GM19023 (cell line): ENCODE data around the gene PHGDH.
A peak's percentile ranks its signal among the peaks of the same experiment; 100 is the strongest.

ENCODE experiments used
- ATAC-seq: cut with Tn5 transposase; IDR thresholded peaks from one replicate; pipeline ENCODE4 v1.9.1; 2021; ENCODE audit warnings: mild to moderate bottlenecking, moderate library complexity; ENCODE audit not compliant: unreplicated experiment

Gene PHGDH

DNA sequence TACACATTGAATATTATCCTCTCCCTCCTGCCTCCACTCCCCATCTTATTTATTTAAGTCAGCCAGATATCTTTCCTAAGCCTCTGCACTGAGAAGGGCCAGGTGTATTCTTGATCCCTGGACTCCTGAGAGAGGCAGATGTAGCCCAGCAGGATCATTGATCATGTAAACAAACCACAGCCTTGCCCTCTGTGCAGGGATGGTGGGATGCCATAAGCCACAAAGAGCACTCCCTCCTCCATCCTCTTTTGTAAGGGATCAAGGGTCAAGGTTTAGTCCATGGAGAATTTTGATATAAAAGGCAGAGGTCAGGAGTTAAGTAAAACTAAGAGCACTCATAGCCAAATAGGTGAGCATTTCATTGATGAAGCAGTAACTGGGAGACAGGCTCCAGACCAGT is 17.3 kb downstream of the PHGDH start:
- no peak for ATAC-seq

DNA sequence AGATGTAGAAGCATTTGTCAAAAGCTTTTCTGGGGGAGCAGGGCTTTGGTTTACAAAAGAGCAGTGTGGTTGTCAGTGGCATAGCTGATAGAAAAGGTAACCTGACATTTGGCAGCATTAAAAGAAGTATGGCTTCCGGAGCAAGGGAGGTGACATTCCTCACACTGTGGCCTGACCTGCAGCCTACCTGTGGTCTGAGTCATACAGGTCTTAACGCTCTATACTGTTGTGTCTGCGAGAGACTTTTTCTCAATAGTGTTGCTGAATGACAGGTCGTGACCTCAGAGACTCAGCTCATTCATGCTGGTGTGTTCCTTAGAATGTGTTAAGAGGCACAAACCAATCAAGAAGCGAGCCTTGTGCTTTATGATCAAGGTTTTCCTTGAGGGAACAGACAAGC is 19.3 kb downstream of the PHGDH start:
- no peak for ATAC-seq

DNA sequence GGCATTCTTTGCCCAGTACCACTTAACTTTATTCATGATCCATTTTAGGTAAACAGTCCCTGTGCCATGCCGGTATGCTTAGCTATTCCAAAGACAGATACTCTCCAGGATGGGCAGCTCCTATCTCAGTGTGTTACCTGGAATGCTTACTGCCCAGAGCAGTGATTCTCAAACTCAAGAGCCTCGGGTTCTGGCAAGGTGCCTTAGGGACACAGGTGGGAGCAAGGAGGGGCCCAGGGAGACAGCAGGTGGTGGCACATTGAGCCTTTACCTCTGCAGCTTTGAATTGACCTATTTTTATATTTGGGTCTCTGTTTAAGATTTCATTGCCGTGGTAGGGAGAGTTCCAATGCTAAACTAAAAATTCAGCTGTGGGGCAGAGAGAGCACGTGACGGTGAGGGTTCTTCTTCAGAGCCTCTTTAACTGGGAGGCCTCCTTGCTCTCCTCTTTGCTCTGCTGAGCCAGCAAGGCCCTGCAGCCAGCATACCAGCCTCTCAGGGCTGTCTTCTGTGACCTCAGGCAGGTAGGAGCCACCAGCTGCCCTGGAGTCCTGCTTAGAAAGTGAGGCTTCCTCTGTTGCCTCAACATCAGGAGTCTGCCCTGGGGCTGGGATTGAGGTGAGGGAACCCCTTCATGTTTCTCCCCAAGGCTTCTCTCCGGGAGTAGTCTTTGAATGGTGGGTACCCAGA is 20.2 kb downstream of the PHGDH start:
- ATAC-seq = no peak

- no peak for ATAC-seq
Measured at GRCh38 chr1:119732465-119733168, 20.9 kb downstream of the PHGDH start.

GRCh38 chr1:119733754-119734153 is 22.0 kb downstream of the PHGDH start:
- ATAC-seq = no peak

DNA sequence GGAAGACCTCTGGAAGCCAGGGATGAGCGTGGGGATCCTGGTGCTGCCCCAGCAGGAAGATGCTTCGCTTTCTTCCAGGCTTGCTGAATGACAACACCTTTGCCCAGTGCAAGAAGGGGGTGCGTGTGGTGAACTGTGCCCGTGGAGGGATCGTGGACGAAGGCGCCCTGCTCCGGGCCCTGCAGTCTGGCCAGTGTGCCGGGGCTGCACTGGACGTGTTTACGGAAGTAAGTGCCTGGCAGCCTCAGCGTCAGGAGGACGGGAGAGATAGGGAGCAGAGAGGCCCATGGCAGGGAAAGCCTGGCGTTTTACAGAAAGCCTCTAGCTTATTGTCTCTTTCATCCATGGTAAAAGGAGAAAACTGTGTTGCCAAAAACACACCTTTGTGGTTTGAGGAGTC is 23.5 kb downstream of the PHGDH start:
- ATAC-seq = no peak

DNA sequence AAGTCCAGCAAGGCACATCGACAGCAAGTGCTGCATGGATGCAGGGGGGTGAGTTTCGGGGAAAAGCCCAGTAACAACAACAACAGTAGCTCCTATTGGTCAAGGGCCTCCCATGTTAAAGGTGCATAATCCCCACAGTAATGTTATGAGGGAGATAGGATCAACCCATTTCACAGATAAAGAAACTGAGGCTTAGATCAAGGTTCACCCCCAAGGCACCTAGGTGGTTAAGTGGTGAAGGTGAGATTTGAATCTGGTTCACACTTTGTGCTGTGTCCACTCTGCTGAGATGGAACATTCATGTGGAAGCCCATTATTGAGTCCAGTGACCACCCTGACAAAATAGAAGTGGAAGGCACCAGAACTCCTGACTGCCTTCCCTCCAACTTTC is 24.9 kb downstream of the PHGDH start:
- no peak for ATAC-seq

GRCh38 chr1:119737040-119737682 is 25.4 kb downstream of the PHGDH start:
- no peak for ATAC-seq

DNA sequence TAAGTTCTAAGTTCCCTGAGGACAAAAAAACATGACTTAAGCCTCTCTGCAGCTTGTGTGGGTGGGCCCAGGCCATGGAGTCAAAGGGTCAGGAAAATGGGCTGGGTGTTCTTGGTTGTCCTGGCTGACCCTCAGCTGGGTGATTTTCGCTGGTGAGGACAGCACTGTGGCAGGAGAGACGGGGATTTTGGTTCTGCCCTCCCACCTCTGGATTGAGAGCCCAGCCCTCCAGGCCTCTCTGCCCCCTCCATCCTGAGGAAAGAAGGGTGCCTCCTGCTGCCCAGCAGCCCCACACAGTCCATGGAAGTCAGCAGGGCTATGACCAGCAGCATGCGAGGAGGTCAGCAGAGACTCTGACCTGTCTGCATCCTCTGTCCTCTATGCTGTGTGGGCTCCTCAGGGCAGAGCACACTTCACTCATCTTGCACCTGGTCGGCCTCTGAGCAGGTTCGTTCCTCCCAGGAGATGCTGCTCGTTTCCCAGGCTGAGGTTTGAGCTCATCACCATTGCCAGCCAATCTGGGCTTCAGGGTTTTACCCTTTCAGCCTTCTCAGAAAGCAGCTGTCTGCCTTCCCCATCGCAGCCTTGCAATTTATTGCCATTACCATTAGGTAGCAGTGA is 26.5 kb downstream of the PHGDH start:
- no peak for ATAC-seq

- ATAC-seq = no peak
Measured at GRCh38 chr1:119739150-119739549, 27.4 kb downstream of the PHGDH start.

DNA sequence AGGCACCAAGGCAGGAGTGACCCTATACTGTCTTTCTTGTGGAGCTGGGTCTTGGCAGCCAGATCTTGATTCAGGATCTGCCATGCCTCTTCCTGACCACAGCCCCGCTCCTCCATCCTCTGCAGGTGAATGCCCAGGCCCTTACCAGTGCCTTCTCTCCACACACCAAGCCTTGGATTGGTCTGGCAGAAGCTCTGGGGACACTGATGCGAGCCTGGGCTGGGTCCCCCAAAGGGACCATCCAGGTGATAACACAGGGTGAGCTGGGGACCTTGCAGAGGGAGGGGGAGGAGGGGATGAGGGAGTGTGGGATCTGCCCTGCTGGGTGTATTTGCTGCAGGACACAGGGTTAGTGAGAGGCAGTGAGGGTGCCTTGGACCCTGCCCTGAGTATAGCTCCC is 28.5 kb downstream of the PHGDH start:
- no peak for ATAC-seq

GRCh38 chr1:119740896-119741780 is 29.4 kb downstream of the PHGDH start:
- no peak for ATAC-seq

DNA sequence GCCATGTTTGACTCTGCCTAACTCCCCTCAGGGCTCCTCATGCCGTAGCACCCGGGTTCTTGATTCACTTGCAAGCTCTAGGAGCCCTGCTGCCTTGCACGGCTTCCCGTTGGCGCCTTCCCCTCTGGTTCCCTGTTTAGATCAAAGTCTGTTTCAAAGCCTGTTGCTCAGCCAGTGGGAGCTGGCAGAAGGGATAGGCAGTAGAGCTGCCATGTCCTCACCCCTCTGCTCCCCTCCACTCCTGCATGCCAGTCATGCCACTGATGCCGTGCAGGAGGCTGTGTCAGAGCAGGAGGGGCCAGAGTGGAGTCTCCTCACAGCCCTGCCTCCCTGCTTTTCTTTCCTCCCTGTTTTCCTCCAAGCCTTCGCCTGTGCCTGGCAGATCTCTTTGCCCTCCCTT is 30.5 kb downstream of the PHGDH start:
- no peak for ATAC-seq

GRCh38 chr1:119742677-119743076 is 30.9 kb downstream of the PHGDH start:
- ATAC-seq = no peak

GRCh38 chr1:119743308-119743707 is 31.6 kb downstream of the PHGDH start:
- no peak for ATAC-seq

GRCh38 chr1:119743776-119744597 is 32.3 kb downstream of the PHGDH start:
- ATAC-seq = peak; percentile 73

- no peak for ATAC-seq
Measured at GRCh38 chr1:119744598-119744942, 32.8 kb downstream of the PHGDH start.

- ATAC-seq = no peak
Measured at GRCh38 chr1:119745034-119745433, 33.3 kb downstream of the PHGDH start.

GRCh38 chr1:119747451-119747850 is 35.7 kb downstream of the PHGDH start:
- no peak for ATAC-seq

DNA sequence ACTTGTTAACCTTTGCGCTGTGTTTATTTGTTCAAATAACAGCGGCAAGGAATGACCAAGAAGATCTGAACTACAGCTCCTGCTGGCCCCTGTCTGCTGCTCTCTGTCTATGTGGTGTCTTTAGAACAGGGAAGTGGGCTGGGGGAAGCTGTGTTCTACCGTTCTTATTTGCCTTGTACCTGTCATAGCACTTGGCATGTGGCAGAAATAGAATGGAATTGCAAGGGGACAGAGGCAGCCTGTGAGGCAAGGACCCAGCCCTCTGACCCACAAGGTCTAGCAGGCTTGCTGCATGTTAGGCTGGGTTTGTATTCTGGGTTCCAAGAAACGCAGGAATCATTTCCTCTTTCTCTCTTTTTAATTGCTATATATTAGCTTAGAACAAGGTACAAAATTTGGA is 36.3 kb downstream of the PHGDH start:
- no peak for ATAC-seq
